Retinal pigment epithelial cell (primary cell): ENCODE measurements around the gene TNFRSF19.

Experiments
- DNase-seq: peaks from one replicate; pipeline ENCODE4 v3.0.0-alpha.2; 2010; ENCODE audit warnings: low read depth
- H3K4me3 ChIP-seq: 2 replicates; pipeline ENCODE4 v1.5.1; 2011; ENCODE audit warnings: mild to moderate bottlenecking, low read length, control low read depth, moderate library complexity
- TF ChIP-seq, protein P1 (sequence below): conservative IDR thresholded peaks from 2 replicates; pipeline ENCODE4 v1.5.1; 2011; ENCODE audit warnings: low read depth, low read length, control low read depth, inconsistent platforms

TNFRSF19 gene

GRCh38 chr13:23666582-23666981 lies 96.4 kb downstream of the TNFRSF19 start:
- no peak for DNase-seq
- no peak overlapping the region for H3K4me3 ChIP-seq
- TF ChIP-seq, protein P1, sequence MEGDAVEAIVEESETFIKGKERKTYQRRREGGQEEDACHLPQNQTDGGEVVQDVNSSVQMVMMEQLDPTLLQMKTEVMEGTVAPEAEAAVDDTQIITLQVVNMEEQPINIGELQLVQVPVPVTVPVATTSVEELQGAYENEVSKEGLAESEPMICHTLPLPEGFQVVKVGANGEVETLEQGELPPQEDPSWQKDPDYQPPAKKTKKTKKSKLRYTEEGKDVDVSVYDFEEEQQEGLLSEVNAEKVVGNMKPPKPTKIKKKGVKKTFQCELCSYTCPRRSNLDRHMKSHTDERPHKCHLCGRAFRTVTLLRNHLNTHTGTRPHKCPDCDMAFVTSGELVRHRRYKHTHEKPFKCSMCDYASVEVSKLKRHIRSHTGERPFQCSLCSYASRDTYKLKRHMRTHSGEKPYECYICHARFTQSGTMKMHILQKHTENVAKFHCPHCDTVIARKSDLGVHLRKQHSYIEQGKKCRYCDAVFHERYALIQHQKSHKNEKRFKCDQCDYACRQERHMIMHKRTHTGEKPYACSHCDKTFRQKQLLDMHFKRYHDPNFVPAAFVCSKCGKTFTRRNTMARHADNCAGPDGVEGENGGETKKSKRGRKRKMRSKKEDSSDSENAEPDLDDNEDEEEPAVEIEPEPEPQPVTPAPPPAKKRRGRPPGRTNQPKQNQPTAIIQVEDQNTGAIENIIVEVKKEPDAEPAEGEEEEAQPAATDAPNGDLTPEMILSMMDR = no peak

DNA sequence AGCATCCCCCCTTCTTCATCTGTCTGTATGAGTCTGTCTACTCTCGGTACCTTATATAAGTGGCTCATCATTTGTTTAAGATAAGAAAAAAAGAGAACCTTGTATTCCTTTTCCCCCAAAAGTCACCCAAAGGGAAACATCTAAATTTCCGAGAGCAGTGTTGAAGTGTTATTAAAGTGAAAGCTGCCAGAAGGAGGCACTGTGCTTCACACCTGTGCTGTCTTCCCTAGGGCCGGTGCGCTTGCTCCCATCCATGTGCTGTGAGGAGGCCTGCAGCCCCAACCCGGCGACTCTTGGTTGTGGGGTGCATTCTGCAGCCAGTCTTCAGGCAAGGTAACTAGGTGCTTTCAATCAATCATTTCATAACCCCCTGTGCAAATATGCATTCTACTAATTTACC lies 97.5 kb downstream of the TNFRSF19 start:
- no peak overlapping the region for H3K4me3 ChIP-seq
- DNase-seq = no peak
- TF ChIP-seq, protein P1 = peak; percentile 11

DNA sequence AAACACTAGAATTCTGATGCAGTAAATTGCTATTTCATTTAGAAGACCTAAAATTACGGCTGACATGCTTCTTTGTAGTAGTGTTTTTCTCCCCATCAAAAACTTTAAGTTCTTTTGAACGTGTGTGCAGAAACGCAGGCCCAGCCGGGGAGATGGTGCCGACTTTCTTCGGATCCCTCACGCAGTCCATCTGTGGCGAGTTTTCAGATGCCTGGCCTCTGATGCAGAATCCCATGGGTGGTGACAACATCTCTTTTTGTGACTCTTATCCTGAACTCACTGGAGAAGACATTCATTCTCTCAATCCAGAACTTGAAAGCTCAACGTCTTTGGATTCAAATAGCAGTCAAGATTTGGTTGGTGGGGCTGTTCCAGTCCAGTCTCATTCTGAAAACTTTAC lies 98.3 kb downstream of the TNFRSF19 start:
- TF ChIP-seq, protein P1 = no peak
- H3K4me3 ChIP-seq = no peak overlapping the region
- no peak for DNase-seq

DNA sequence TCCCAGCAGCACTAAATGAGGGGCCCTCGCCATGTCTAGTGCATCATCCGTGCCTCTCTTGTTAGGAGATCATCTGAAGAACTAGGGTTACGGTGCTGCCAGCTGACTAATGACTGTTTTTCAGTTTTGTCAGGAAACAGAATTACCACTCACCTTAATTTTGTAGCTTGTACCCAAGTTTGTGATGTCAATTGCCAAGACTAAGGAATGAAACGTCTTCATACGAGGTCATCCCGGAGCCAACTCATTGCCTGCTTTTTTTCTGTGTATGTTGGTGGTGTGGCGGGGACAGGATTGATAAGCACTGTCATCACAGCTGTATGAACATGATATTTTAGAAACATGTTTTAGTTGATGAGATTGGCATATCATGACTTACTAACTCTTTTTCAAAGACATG lies 100.6 kb downstream of the TNFRSF19 start:
- no peak overlapping the region for H3K4me3 ChIP-seq
- TF ChIP-seq, protein P1 = no peak
- DNase-seq = no peak

GRCh38 chr13:23671377-23671776 lies 101.2 kb downstream of the TNFRSF19 start:
- no peak overlapping the region for H3K4me3 ChIP-seq
- TF ChIP-seq, protein P1 = no peak
- no peak for DNase-seq

GRCh38 chr13:23671897-23672296 lies 101.7 kb downstream of the TNFRSF19 start:
- DNase-seq = no peak
- no peak overlapping the region for H3K4me3 ChIP-seq
- TF ChIP-seq, protein P1 = no peak

GRCh38 chr13:23672616-23673015 lies 102.4 kb downstream of the TNFRSF19 start:
- no peak for DNase-seq
- TF ChIP-seq, protein P1 = no peak

More at GRCh38 chr13:23672616-23673015, 102.4 kb downstream of the TNFRSF19 start:
- H3K4me3 ChIP-seq = no peak overlapping the region
